PC-3 (cell line): ENCODE data around the gene CHRM5. TPM values are rescaled to one million over a fixed set of nuclear protein-coding genes. Genes with fewer than 3 reads are reported as not detected.

Source experiments
- ATAC-seq: fragments of 200-7000 bp; cut with Tn5 transposase; 2 replicates; pipeline ENCODE4 v1.9.1; 2020; ENCODE audit warnings: mild to moderate bottlenecking, moderate library complexity
- BruUV-seq: library from RNA; stranded (reverse); fragments of 400-500 nt; replicated peaks from 2 replicates; lab custom pipeline; 2021; lab: Mats Ljungman, UMichigan
- CTCF ChIA-PET: fragments of 300-600 bp; sonication (Branson Sonifier 250); formaldehyde crosslinking; loops from one replicate; lab custom pipeline; 2022; ENCODE audit warnings: antibody characterized with exemption; lab: Charles Lee
- POLR2A ChIA-PET: fragments of 300-600 bp; sonication (Branson Sonifier 250); formaldehyde crosslinking; loops from one replicate; lab custom pipeline; 2022; ENCODE audit warnings: antibody characterized with exemption; ENCODE audit not compliant: unreplicated experiment; lab: Charles Lee
- DNase-seq: peaks from one replicate; pipeline ENCODE4 v3.0.0-alpha.2; 2015
- H2AFZ ChIP-seq: fragments of 300-600 bp; sonication (generic); 2 replicates; pipeline ENCODE4 v1.6.0; 2016; ENCODE audit warnings: antibody characterized with exemption, low read length
- H3F3A ChIP-seq: fragments of 300-600 bp; sonication (generic); one replicate; pipeline ENCODE4 v1.6.0; 2017; ENCODE audit warnings: antibody characterized with exemption, low read length, control low read depth, mild to moderate bottlenecking; ENCODE audit not compliant: unreplicated experiment
- H3K27ac ChIP-seq: fragments of 300-600 bp; sonication (generic); 2 replicates; pipeline ENCODE4 v1.5.1; 2016; ENCODE audit warnings: mild to moderate bottlenecking, low read length
- H3K27me3 ChIP-seq: fragments of 300-600 bp; sonication (generic); 2 replicates; pipeline ENCODE4 v1.6.1; 2016; ENCODE audit warnings: low read length, mixed read lengths
- H3K36me3 ChIP-seq: fragments of 300-600 bp; sonication (generic); 2 replicates; pipeline ENCODE4 v1.6.1; 2016; ENCODE audit warnings: low read depth, mixed run types, low read length, mixed read lengths
- H3K4me1 ChIP-seq: fragments of 300-600 bp; sonication (generic); 2 replicates; pipeline ENCODE4 v1.5.1; 2016; ENCODE audit warnings: low read length; ENCODE audit not compliant: insufficient read depth
- H3K4me2 ChIP-seq: fragments of 300-600 bp; sonication (generic); 2 replicates; pipeline ENCODE4 v1.6.0; 2016; ENCODE audit warnings: low read length
- H3K4me3 ChIP-seq: fragments of 300-600 bp; sonication (generic); 2 replicates; pipeline ENCODE4 v1.5.1; 2016; ENCODE audit warnings: mild to moderate bottlenecking, low read length, mixed read lengths
- H3K79me2 ChIP-seq: fragments of 300-600 bp; sonication (generic); 2 replicates; pipeline ENCODE4 v1.6.1; 2017; ENCODE audit warnings: low read length, mixed read lengths
- H3K9ac ChIP-seq: fragments of 300-600 bp; sonication (generic); 2 replicates; pipeline ENCODE4 v1.6.0; 2016; ENCODE audit warnings: mild to moderate bottlenecking, low read length
- H3K9me2 ChIP-seq: fragments of 300-600 bp; sonication (generic); replicated peaks from 2 replicates; pipeline ENCODE4 v1.6.1; 2016; ENCODE audit warnings: mixed run types, low read length, mixed read lengths
- H3K9me3 ChIP-seq: fragments of 300-600 bp; sonication (generic); 2 replicates; pipeline ENCODE4 v1.6.1; 2016; ENCODE audit warnings: low read length, mixed read lengths
- H4K20me1 ChIP-seq: fragments of 300-600 bp; sonication (generic); 2 replicates; pipeline ENCODE4 v1.6.1; 2016; ENCODE audit warnings: low read length, mixed read lengths
- EZH2 ChIP-seq: fragments of 300-600 bp; sonication (generic); IDR thresholded peaks from one replicate; pipeline ENCODE4 v1.6.1; 2017; ENCODE audit warnings: antibody characterized with exemption, mild to moderate bottlenecking, low read length; ENCODE audit not compliant: unreplicated experiment
- EZH2phosphoT487 ChIP-seq: fragments of 300-600 bp; sonication (generic); IDR thresholded peaks from 2 replicates; pipeline ENCODE4 v1.6.1; 2018; ENCODE audit warnings: mild to moderate bottlenecking, antibody characterized with exemption, low read length, borderline replicate concordance
- intact Hi-C: fragments of 100-400 bp; cut with micrococcal nuclease; formaldehyde crosslinking; loops from 2 replicates; pipeline ENCODE4 v1.9.0; 2023
- total RNA-seq: library from RNA; depleted of rRNA; stranded (reverse); fragments of >200 nt; gene quantifications from 2 replicates; pipeline ENCODE4 v1.2.3, GENCODE V29; 2014; rRNA removed
- TF ChIP-seq, protein P1 (sequence below): fragments of 300-600 bp; sonication (generic); conservative IDR thresholded peaks from 2 replicates; pipeline ENCODE4 v1.5.1; 2017; ENCODE audit warnings: antibody characterized with exemption, low read depth, mild to moderate bottlenecking, low read length

Gene CHRM5
- total RNA-seq, 1 experiment from 2014 or later = 0.04 TPM

- no peak overlapping the region for H3K9ac ChIP-seq
- no peak overlapping the region for H2AFZ ChIP-seq
- H3K4me3 ChIP-seq = no peak overlapping the region
- H3K4me2 ChIP-seq = no peak overlapping the region
- no peaks in the 10 kb centered on the region for H3K36me3 ChIP-seq
- DNase-seq (no peak), ATAC-seq (no peak)
- ChIA-PET POLR2A (interaction anchor here (0.5 kb wide), 1 partner anchor 11 kb away, joined by 4 read pairs; no protein-coding TSS in a partner anchor), CTCF (no interaction called here)
- 0 out of 2 replicates have a peak, but pooled peaks cover 10% of the 10 kb centered on the region for H3K4me1 ChIP-seq
- no peaks in the 10 kb centered on the region for H3K27me3 ChIP-seq
- H3F3A ChIP-seq = no peaks in the 10 kb centered on the region
- TF ChIP-seq EZH2phosphoT487 (no peak), EZH2 (no peak)
- TF ChIP-seq, protein P1, sequence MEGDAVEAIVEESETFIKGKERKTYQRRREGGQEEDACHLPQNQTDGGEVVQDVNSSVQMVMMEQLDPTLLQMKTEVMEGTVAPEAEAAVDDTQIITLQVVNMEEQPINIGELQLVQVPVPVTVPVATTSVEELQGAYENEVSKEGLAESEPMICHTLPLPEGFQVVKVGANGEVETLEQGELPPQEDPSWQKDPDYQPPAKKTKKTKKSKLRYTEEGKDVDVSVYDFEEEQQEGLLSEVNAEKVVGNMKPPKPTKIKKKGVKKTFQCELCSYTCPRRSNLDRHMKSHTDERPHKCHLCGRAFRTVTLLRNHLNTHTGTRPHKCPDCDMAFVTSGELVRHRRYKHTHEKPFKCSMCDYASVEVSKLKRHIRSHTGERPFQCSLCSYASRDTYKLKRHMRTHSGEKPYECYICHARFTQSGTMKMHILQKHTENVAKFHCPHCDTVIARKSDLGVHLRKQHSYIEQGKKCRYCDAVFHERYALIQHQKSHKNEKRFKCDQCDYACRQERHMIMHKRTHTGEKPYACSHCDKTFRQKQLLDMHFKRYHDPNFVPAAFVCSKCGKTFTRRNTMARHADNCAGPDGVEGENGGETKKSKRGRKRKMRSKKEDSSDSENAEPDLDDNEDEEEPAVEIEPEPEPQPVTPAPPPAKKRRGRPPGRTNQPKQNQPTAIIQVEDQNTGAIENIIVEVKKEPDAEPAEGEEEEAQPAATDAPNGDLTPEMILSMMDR = no peak
- no peaks in the 10 kb centered on the region for H4K20me1 ChIP-seq
- no peaks in the 10 kb centered on the region for H3K9me3 ChIP-seq
- intact Hi-C loops = no loop called here
- no peak overlapping the region for H3K27ac ChIP-seq
- H3K9me2 ChIP-seq = no peaks in the 10 kb centered on the region
- H3K79me2 ChIP-seq = no peaks in the 10 kb centered on the region
- BruUV-seq = no TSS peak
Measured at GRCh38 chr15:34116620-34117019, 148.3 kb downstream of the CHRM5 start.

Other genes starting within 250 kb of the CHRM5 start
- 10.5 TPM in 2 replicates for gene AVEN, start 70.7 kb downstream of the CHRM5 start, total RNA-seq
- gene EMC7, start 133.4 kb downstream of the CHRM5 start, total RNA-seq = 50.3 and 66.0 TPM in 2 replicates
- 1.2 and 2.6 TPM in 2 replicates for gene PGBD4, start 133.6 kb downstream of the CHRM5 start, total RNA-seq
- gene KATNBL1, start 241.6 kb downstream of the CHRM5 start, total RNA-seq = 51.6 and 57.6 TPM in 2 replicates